Measurements from ENCODE around the gene STK35. TPM values are rescaled to one million over a fixed set of nuclear protein-coding genes. Genes with fewer than 3 reads are reported as not detected.

The STK35 gene
- total and polyA plus RNA-seq, 2 donors (not counting 3 experiments of a cell fraction or from before 2014, with no cell fraction given): 10.2 to 17.5 TPM

DNA sequence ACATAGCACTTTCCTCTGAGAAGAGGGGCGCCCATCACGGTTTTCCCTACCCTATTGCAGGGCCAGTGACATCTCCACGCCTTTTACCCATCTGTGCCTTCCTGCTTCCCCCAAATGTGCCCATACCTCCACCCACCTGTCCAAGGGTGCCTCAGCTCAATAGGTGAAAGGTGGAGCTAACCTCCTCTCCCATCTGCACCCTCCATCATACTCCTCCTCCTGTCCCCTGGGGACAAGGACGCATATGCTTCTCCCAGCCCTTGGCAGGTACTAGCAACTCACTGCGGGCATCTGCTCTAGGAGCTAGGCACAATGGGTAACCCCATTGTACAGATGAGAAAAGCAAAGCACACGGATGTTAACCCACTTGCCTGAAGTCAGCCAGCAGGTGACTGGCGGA is 62.8 kb downstream of the STK35 start:
- Histone ChIP-seq H3K4me2 (ENCODE audit: insufficient read depth, low read length) (no peak overlapping the region), H4K20me1 (replicated peaks; ENCODE audit: control insufficient read depth, extremely low read depth, insufficient read depth, low read length) (no peaks in the 10 kb centered on the region), H3K9me1 (replicated peaks; ENCODE audit: control insufficient read depth, extremely low read depth, insufficient read depth, low read length) (no peaks in the 10 kb centered on the region), H3K36me3 (ENCODE audit: control insufficient read depth in 2 of 2, extremely low read depth in 1 of 2, insufficient read depth in 2 of 2, low read length in 2 of 2) (no peaks in the 10 kb centered on the region), H2AFZ (ENCODE audit: low read depth, low read length) (no peak overlapping the region), H3K4me3 (replicated peaks in 1 of 3; ENCODE audit: insufficient read depth in 1 of 3, low read depth in 1 of 3, low read length in 3 of 3) (no peak overlapping the region), H3K9ac (replicated peaks; ENCODE audit: extremely low read depth, insufficient read depth, low read length) (no peak overlapping the region), H3K27ac (ENCODE audit: insufficient read depth, low read depth, low read length) (no peak overlapping the region), H3K9me3 (replicated peaks; ENCODE audit: control insufficient read depth, insufficient read depth, low read length) (no peaks in the 10 kb centered on the region), H3K27me3 (ENCODE audit: control insufficient read depth in 2 of 2, insufficient read depth in 2 of 2, low read length in 2 of 2) (no peaks in the 10 kb centered on the region), H3K79me2 (ENCODE audit: control insufficient read depth, insufficient read depth, low read length) (no peaks in the 10 kb centered on the region), H3K4me1 (ENCODE audit: control insufficient read depth, extremely low read depth, insufficient read depth, low read length) (no peaks in the 10 kb centered on the region)
- no peak for FAIRE-seq
- ChIA-PET CTCF (interaction anchor here (2.1 kb wide), 1 partner anchor 8 kb away, joined by 11 read pairs; no protein-coding TSS in a partner anchor), POLR2A (no interaction called here)
- BruUV-seq (replicated peaks): no TSS peak
- TF ChIP-seq, protein P1, sequence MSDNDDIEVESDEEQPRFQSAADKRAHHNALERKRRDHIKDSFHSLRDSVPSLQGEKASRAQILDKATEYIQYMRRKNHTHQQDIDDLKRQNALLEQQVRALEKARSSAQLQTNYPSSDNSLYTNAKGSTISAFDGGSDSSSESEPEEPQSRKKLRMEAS (IDR thresholded peaks at IDR 0.05; ENCODE audit: insufficient read depth, insufficient read length): no peak
- no peak for TF ChIP-seq JUN (IDR thresholded peaks at IDR 0.05; ENCODE audit: borderline replicate concordance, insufficient read depth, insufficient read length, low read depth)
- TF ChIP-seq FOS (IDR thresholded peaks at IDR 0.05; ENCODE audit: borderline replicate concordance, insufficient read depth, low read length): no peak
- TF ChIP-seq GATA2 (IDR thresholded peaks at IDR 0.05; ENCODE audit: insufficient read depth, insufficient read length, low read depth, low read length): no peak
- TF ChIP-seq, protein P2, sequence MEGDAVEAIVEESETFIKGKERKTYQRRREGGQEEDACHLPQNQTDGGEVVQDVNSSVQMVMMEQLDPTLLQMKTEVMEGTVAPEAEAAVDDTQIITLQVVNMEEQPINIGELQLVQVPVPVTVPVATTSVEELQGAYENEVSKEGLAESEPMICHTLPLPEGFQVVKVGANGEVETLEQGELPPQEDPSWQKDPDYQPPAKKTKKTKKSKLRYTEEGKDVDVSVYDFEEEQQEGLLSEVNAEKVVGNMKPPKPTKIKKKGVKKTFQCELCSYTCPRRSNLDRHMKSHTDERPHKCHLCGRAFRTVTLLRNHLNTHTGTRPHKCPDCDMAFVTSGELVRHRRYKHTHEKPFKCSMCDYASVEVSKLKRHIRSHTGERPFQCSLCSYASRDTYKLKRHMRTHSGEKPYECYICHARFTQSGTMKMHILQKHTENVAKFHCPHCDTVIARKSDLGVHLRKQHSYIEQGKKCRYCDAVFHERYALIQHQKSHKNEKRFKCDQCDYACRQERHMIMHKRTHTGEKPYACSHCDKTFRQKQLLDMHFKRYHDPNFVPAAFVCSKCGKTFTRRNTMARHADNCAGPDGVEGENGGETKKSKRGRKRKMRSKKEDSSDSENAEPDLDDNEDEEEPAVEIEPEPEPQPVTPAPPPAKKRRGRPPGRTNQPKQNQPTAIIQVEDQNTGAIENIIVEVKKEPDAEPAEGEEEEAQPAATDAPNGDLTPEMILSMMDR (IDR thresholded peaks at IDR 0.05; ENCODE audit: extremely low read depth in 1 of 2, insufficient read depth in 1 of 2, low read depth in 1 of 2, low read length in 2 of 2): no peak
- no peak for TF ChIP-seq POLR2A (IDR thresholded peaks at IDR 0.05; ENCODE audit: low read depth, low read length)
- TF ChIP-seq MYC (IDR thresholded peaks at IDR 0.05; ENCODE audit: low read depth, low read length): no peak
- no peak for TF ChIP-seq POLR2AphosphoS5 (IDR thresholded peaks at IDR 0.05; ENCODE audit: insufficient read depth, low read depth, low read length)
- no peak for TF ChIP-seq EZH2 (IDR thresholded peaks at IDR 0.05; ENCODE audit: borderline replicate concordance, low read depth, low read length, severe bottlenecking)
- intact Hi-C loops (cut with micrococcal nuclease) (no loop called here), dilution Hi-C loops (cut with MboI; ENCODE audit: extremely low pct_ligation_motif_present, low sequenced_read_pairs) (no loop called here)
- no peak for DNase-seq (ENCODE audit: low read depth, low spot score)

Measured in endothelial cell of umbilical vein (primary cell).